Erythroblast (primary cell): Measurements from ENCODE around the gene SHANK2.

Source experiments
- GATA1 ChIP-seq: IDR thresholded peaks from 2 replicates; pipeline ENCODE4 v1.6.1; 2011; ENCODE audit warnings: low read depth, mild to moderate bottlenecking, control low read depth, low read length, moderate library complexity
- POLR2A ChIP-seq: IDR thresholded peaks from 2 replicates; pipeline ENCODE4 v1.6.1; 2011; ENCODE audit warnings: mild to moderate bottlenecking, low read length

DNA sequence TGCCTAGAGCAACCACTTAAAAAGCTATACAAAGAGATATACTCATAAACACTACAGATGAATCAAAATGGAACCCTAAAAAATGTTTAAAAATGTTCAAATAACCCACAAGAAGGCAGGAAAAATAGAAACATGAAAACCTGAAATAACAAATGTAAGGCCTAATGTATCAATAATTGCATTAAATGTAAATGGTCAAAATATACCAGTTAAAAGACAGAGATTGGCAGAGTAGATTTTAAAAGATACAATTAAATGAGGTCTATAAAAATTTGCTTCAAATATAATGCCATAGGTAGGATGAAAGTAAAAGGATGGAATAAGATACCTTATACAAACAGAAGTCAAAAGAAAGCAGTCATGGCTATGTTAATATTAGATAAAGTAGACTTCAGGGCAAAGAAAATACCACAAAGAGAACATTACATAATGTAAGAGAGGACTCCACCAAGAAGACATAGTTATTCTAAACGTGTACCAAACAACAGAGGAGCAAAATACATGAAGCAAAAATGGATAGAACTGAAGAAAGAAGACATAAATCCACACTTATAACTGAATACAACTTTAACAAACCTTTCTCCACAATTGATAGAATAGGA lies 25.2 kb downstream of the SHANK2 start:
- TF ChIP-seq POLR2A (no peak), GATA1 (no peak)
